ENCODE measurements around the gene DGKZ.

GRCh38 chr11:46302866-46303265 is 44.4 kb upstream of the DGKZ start:
- TF ChIP-seq CTCF (IDR thresholded peaks at IDR 0.05; ENCODE audit: low read depth, low read length) = no peak
- TF ChIP-seq MAX (IDR thresholded peaks at IDR 0.05; ENCODE audit: low read depth, low read length) = no peak
- TF ChIP-seq POLR2A (IDR thresholded peaks at IDR 0.05; ENCODE audit: extremely low read depth, insufficient read length) = no peak
